Measurements from ENCODE around the gene PACSIN2.

- no peak for TF ChIP-seq CTCF (conservative IDR thresholded peaks at IDR 0.05)
- no peak for TF ChIP-seq EZH2 (IDR thresholded peaks at IDR 0.05; ENCODE audit: low read depth)
Measured at GRCh38 chr22:42994917-42995562, 19.9 kb downstream of the PACSIN2 start.
